ENCODE data around the gene SYNPR.

- TF ChIP-seq GATA2 (IDR thresholded peaks at IDR 0.05; ENCODE audit: low read depth, low read length) (no peak), GATA3 (IDR thresholded peaks at IDR 0.05; ENCODE audit: low read depth, low read length) (no peak)
Observed at GRCh38 chr3:63325386-63325785, 47.3 kb downstream of the SYNPR start.

Data from SH-SY5Y (cell line).